ENCODE results near the gene OTUD7B.

GRCh38 chr1:149963358-149963757, 47.2 kb downstream of the OTUD7B start:
- no peak for TF ChIP-seq CTCF (IDR thresholded peaks at IDR 0.05)
- no peak for TF ChIP-seq POLR2AphosphoS5 (IDR thresholded peaks at IDR 0.05; ENCODE audit: insufficient read depth in 1 of 2, low read depth in 1 of 2)
